Neural progenitor cell (in vitro differentiated cells): ENCODE results near the gene PCSK2. TPM values are rescaled to one million over a fixed set of nuclear protein-coding genes. Genes with fewer than 3 reads are reported as not detected.

ENCODE experiments used
- DNase-seq: peaks from one replicate; pipeline ENCODE4 v3.0.0-alpha.2; 2016; ENCODE audit warnings: low spot score
- H2AFZ ChIP-seq: fragments of 200-600 bp; sonication (generic); replicated peaks from 2 replicates; pipeline ENCODE4 v1.6.1; 2016; ENCODE audit warnings: antibody characterized with exemption
- H3F3A ChIP-seq: fragments of 200-600 bp; sonication (generic); 2 replicates; pipeline ENCODE4 v1.6.1; 2016; ENCODE audit warnings: antibody characterized with exemption, low read depth
- H3K27ac ChIP-seq: fragments of 200-600 bp; sonication (generic); 2 replicates; pipeline ENCODE4 v1.5.1; 2016; ENCODE audit warnings: mild to moderate bottlenecking
- H3K27me3 ChIP-seq: fragments of 200-600 bp; sonication (generic); 2 replicates; pipeline ENCODE4 v1.6.1; 2016; ENCODE audit warnings: mild to moderate bottlenecking, moderate library complexity
- H3K36me3 ChIP-seq: fragments of 200-600 bp; sonication (generic); 2 replicates; pipeline ENCODE4 v1.5.1; 2016
- H3K4me1 ChIP-seq: fragments of 200-600 bp; sonication (generic); 2 replicates; pipeline ENCODE4 v1.6.1; 2016; ENCODE audit warnings: mixed run types
- H3K4me2 ChIP-seq: fragments of 200-600 bp; sonication (generic); 2 replicates; pipeline ENCODE4 v1.6.1; 2016
- H3K4me3 ChIP-seq: fragments of 200-600 bp; sonication (generic); 2 replicates; pipeline ENCODE4 v1.5.1; 2016
- H3K79me2 ChIP-seq: fragments of 200-600 bp; sonication (generic); 2 replicates; pipeline ENCODE4 v1.6.1; 2016; ENCODE audit warnings: low read depth
- H3K9ac ChIP-seq: fragments of 200-600 bp; sonication (generic); 2 replicates; pipeline ENCODE4 v1.6.1; 2016
- H3K9me3 ChIP-seq: fragments of 200-600 bp; sonication (generic); 2 replicates; pipeline ENCODE4 v1.5.1; 2016; ENCODE audit warnings: low read depth
- H4K20me1 ChIP-seq: fragments of 200-600 bp; sonication (generic); 2 replicates; pipeline ENCODE4 v1.6.1; 2016; ENCODE audit warnings: low read depth
- H3K27ac Mint-ChIP-seq: 3 replicates; pipeline ENCODE4 v1.8.0; 2021; ENCODE audit warnings: mixed read lengths
- H3K27me3 Mint-ChIP-seq: 2 replicates; pipeline ENCODE4 v1.8.0; 2022; ENCODE audit warnings: low read depth, mild to moderate bottlenecking, inconsistent platforms, moderate library complexity, mixed read lengths; ENCODE audit not compliant: insufficient read depth
- H3K36me3 Mint-ChIP-seq: 3 replicates; pipeline ENCODE4 v1.8.0; 2021; ENCODE audit warnings: mixed read lengths
- H3K4me1 Mint-ChIP-seq: 3 replicates; pipeline ENCODE4 v1.8.0; 2021; ENCODE audit warnings: mixed read lengths
- H3K4me3 Mint-ChIP-seq: 3 replicates; pipeline ENCODE4 v1.8.0; 2021; ENCODE audit warnings: mild to moderate bottlenecking, moderate library complexity, mixed read lengths
- H3K9me3 Mint-ChIP-seq: 3 replicates; pipeline ENCODE4 v1.8.0; 2020; ENCODE audit warnings: mixed read lengths
- EZH2 ChIP-seq: fragments of 200-600 bp; sonication (generic); IDR thresholded peaks from 2 replicates; pipeline ENCODE4 v1.6.1; 2017; ENCODE audit warnings: antibody characterized with exemption, mild to moderate bottlenecking, moderate library complexity
- EZH2phosphoT487 ChIP-seq: fragments of 200-600 bp; sonication (generic); IDR thresholded peaks from 2 replicates; pipeline ENCODE4 v1.6.1; 2017; ENCODE audit warnings: antibody characterized with exemption
- total RNA-seq: library from RNA; depleted of rRNA; stranded (reverse); fragments of >200 nt; gene quantifications from 2 replicates; pipeline ENCODE4 v1.2.3, GENCODE V29; 2015; ENCODE audit warnings: low replicate concordance
- TF ChIP-seq, protein P1 (sequence below): fragments of 200-600 bp; sonication (generic); IDR thresholded peaks from 2 replicates; pipeline ENCODE4 v1.5.1; 2017; ENCODE audit warnings: antibody characterized with exemption, mild to moderate bottlenecking

PCSK2 gene
- total RNA-seq, 1 donor from 2014 or later: 0.07 TPM

DNA sequence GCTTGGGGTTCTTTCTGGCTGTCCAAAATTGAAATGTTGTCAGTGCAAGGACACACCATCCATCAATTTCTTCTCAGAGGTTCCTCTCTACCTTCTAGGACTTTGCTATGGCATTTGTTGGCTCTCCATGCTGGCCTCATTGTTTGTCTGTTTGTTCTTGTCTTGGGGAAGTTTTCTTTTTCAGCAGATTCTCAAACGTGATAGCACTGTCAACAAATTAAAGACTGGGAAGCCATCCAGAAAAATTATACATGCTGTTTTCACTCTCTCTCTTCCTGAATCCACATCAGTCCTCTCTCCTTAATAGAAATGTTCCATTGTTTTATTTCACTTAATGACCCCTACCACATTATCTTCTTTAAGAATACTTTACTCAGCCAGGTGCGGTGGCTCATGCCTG, 130.4 kb downstream of the PCSK2 start:
- Mint-ChIP-seq H3K4me3 (no peak overlapping the region), H3K27ac (no peak overlapping the region), H3K27me3 (no peaks in the 10 kb centered on the region), H3K9me3 (no peaks in the 10 kb centered on the region), H3K36me3 (no peaks in the 10 kb centered on the region), H3K4me1 (no peaks in the 10 kb centered on the region)
- no peak overlapping the region for H3K4me2 ChIP-seq
- H3K4me1 ChIP-seq: no peaks in the 10 kb centered on the region
- H3F3A ChIP-seq: no peaks in the 10 kb centered on the region
- no peak overlapping the region for H3K27ac ChIP-seq
- no peaks in the 10 kb centered on the region for H3K79me2 ChIP-seq
- H3K9me3 ChIP-seq: no peaks in the 10 kb centered on the region
- H2AFZ ChIP-seq: no peak overlapping the region
- no peaks in the 10 kb centered on the region for H3K27me3 ChIP-seq
- no peaks in the 10 kb centered on the region for H3K36me3 ChIP-seq
- DNase-seq: no peak
- no peak overlapping the region for H3K4me3 ChIP-seq
- no peak overlapping the region for H3K9ac ChIP-seq
- no peak for TF ChIP-seq EZH2
- H4K20me1 ChIP-seq: no peaks in the 10 kb centered on the region

GRCh38 chr20:17358854-17359253, 132.0 kb downstream of the PCSK2 start:
- Histone ChIP-seq H3K4me3 (no peak overlapping the region), H3K9me3 (no peaks in the 10 kb centered on the region), H3K27ac (no peak overlapping the region), H3K9ac (no peak overlapping the region), H3K36me3 (no peaks in the 10 kb centered on the region), H3K4me1 (no peaks in the 10 kb centered on the region), H2AFZ (no peak overlapping the region), H3F3A (no peaks in the 10 kb centered on the region), H4K20me1 (no peaks in the 10 kb centered on the region), H3K79me2 (no peaks in the 10 kb centered on the region), H3K27me3 (no peaks in the 10 kb centered on the region), H3K4me2 (no peak overlapping the region)
- Mint-ChIP-seq H3K27ac (no peak overlapping the region), H3K27me3 (no peaks in the 10 kb centered on the region), H3K36me3 (no peaks in the 10 kb centered on the region), H3K4me1 (no peaks in the 10 kb centered on the region), H3K4me3 (no peak overlapping the region), H3K9me3 (no peaks in the 10 kb centered on the region)
- no peak for DNase-seq
- TF ChIP-seq EZH2 (no peak), EZH2phosphoT487 (no peak)
- TF ChIP-seq, protein P1, sequence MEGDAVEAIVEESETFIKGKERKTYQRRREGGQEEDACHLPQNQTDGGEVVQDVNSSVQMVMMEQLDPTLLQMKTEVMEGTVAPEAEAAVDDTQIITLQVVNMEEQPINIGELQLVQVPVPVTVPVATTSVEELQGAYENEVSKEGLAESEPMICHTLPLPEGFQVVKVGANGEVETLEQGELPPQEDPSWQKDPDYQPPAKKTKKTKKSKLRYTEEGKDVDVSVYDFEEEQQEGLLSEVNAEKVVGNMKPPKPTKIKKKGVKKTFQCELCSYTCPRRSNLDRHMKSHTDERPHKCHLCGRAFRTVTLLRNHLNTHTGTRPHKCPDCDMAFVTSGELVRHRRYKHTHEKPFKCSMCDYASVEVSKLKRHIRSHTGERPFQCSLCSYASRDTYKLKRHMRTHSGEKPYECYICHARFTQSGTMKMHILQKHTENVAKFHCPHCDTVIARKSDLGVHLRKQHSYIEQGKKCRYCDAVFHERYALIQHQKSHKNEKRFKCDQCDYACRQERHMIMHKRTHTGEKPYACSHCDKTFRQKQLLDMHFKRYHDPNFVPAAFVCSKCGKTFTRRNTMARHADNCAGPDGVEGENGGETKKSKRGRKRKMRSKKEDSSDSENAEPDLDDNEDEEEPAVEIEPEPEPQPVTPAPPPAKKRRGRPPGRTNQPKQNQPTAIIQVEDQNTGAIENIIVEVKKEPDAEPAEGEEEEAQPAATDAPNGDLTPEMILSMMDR: no peak

DNA sequence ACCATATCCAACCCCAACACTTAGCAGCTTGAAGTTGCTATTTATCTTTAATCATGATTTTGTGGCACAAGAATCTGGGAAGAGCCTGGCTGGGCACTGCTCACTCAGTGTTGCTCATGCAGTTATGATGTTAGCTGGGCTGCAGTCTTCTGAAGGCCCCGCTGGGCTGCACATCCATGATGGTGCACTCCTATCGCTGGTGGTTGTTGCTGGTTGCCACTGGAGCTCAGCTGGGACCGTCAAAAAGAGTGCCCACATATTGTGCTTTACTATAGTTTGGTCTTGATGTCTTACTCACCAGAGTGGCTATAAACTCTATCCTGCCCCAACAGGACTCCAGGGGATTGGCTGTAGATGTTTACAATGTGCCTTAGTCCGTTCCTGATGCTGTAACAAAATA, 137.8 kb downstream of the PCSK2 start:
- Histone ChIP-seq H3K79me2 (no peaks in the 10 kb centered on the region), H3K9me3 (no peaks in the 10 kb centered on the region), H3K4me2 (no peak overlapping the region), H3K9ac (no peak overlapping the region), H3K27ac (no peak overlapping the region), H3K36me3 (no peaks in the 10 kb centered on the region), H3K4me1 (no peaks in the 10 kb centered on the region), H3K27me3 (no peaks in the 10 kb centered on the region), H4K20me1 (no peaks in the 10 kb centered on the region), H2AFZ (no peak overlapping the region), H3K4me3 (no peak overlapping the region), H3F3A (no peaks in the 10 kb centered on the region)
- TF ChIP-seq, protein P1: no peak
- TF ChIP-seq EZH2: no peak
- TF ChIP-seq EZH2phosphoT487: no peak
- no peak for DNase-seq
- Mint-ChIP-seq H3K27ac (no peak overlapping the region), H3K27me3 (no peaks in the 10 kb centered on the region), H3K9me3 (no peaks in the 10 kb centered on the region), H3K36me3 (no peaks in the 10 kb centered on the region), H3K4me3 (no peak overlapping the region), H3K4me1 (no peaks in the 10 kb centered on the region)

- H3F3A ChIP-seq: no peaks in the 10 kb centered on the region
- no peak overlapping the region for H3K27ac ChIP-seq
- peak overlapping the region; percentile 17 for H2AFZ ChIP-seq
- no peak overlapping the region for H3K9ac ChIP-seq
- H3K9me3 ChIP-seq: no peaks in the 10 kb centered on the region
- Mint-ChIP-seq H3K27ac (no peak overlapping the region), H3K9me3 (no peaks in the 10 kb centered on the region), H3K4me3 (no peak overlapping the region), H3K36me3 (no peaks in the 10 kb centered on the region), H3K4me1 (no peaks in the 10 kb centered on the region), H3K27me3 (no peaks in the 10 kb centered on the region)
- H4K20me1 ChIP-seq: no peaks in the 10 kb centered on the region
- no peaks in the 10 kb centered on the region for H3K4me1 ChIP-seq
- no peak for DNase-seq
- no peak overlapping the region for H3K4me3 ChIP-seq
- no peaks in the 10 kb centered on the region for H3K79me2 ChIP-seq
- no peaks in the 10 kb centered on the region for H3K27me3 ChIP-seq
- no peaks in the 10 kb centered on the region for H3K36me3 ChIP-seq
- TF ChIP-seq, protein P1: no peak
- TF ChIP-seq EZH2 (no peak), EZH2phosphoT487 (no peak)
- H3K4me2 ChIP-seq: no peak overlapping the region
Observed at GRCh38 chr20:17365831-17366230, 139.0 kb downstream of the PCSK2 start.
